ENCODE measurements around the gene RGP1.

DNA sequence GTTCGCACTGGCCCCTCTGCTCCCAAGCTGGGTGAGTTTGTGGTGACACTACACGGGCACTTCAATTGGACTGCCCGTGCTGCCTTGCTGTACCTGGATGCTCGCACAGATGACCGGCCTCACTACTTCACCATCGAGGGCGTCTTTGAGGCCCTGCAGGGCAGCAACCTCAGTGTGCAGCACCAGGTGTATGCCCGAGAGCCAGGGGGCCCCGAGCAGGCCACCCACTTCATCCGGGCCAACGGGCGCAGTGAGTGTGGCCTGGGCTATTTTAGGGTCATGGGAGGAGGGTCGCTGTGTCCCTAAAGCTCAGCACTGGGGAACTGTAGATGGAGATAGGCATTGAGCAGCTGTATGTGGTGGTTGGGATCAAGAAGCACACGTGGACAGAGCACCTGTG is 43.7 kb downstream of the RGP1 start:
- TF ChIP-seq, protein P1, sequence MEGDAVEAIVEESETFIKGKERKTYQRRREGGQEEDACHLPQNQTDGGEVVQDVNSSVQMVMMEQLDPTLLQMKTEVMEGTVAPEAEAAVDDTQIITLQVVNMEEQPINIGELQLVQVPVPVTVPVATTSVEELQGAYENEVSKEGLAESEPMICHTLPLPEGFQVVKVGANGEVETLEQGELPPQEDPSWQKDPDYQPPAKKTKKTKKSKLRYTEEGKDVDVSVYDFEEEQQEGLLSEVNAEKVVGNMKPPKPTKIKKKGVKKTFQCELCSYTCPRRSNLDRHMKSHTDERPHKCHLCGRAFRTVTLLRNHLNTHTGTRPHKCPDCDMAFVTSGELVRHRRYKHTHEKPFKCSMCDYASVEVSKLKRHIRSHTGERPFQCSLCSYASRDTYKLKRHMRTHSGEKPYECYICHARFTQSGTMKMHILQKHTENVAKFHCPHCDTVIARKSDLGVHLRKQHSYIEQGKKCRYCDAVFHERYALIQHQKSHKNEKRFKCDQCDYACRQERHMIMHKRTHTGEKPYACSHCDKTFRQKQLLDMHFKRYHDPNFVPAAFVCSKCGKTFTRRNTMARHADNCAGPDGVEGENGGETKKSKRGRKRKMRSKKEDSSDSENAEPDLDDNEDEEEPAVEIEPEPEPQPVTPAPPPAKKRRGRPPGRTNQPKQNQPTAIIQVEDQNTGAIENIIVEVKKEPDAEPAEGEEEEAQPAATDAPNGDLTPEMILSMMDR (conservative IDR thresholded peaks at IDR 0.05; ENCODE audit: low read length): no peak
- no peak for TF ChIP-seq EZH2phosphoT487 (IDR thresholded peaks at IDR 0.05; ENCODE audit: borderline replicate concordance)
